Aorta (tissue), 5 donors: ENCODE results near the gene HASPIN. TPM values are rescaled to one million over a fixed set of nuclear protein-coding genes. Genes with fewer than 3 reads are reported as not detected.
A peak's percentile ranks its signal among the peaks of the same experiment; 100 is the strongest.

ENCODE experiments used
- ATAC-seq: fragments of 200-7000 bp; cut with Tn5 transposase; one replicate; pipeline ENCODE4 v1.9.1; 2022; ENCODE audit warnings: moderate library complexity; ENCODE audit not compliant: low FRiP score
- DNase-seq, 2 donors: peaks; one replicate each; pipeline ENCODE4 v3.0.0-alpha.2; 2020
- H3K27ac ChIP-seq, 2 donors: one replicate each; pipeline ENCODE4 v1.5.1; 2013; ENCODE audit warnings: low read length in 2 of 2, mild to moderate bottlenecking in 2 of 2, moderate library complexity in 2 of 2, control low read depth in 1 of 2, inconsistent platforms in 1 of 2, low read depth in 1 of 2
- H3K27me3 ChIP-seq, 2 donors: one replicate each; pipeline ENCODE4 v1.6.1; 2013; ENCODE audit warnings: control low read depth in 1 of 2, low read length in 1 of 2, mild to moderate bottlenecking in 1 of 2, moderate library complexity in 1 of 2; ENCODE audit not compliant: insufficient read depth in 2 of 2, control insufficient read depth in 1 of 2
- H3K36me3 ChIP-seq, 2 donors: one replicate each; pipeline ENCODE4 v1.6.1; 2013; ENCODE audit warnings: control low read depth in 1 of 2, low read length in 1 of 2, mild to moderate bottlenecking in 1 of 2; ENCODE audit not compliant: insufficient read depth in 2 of 2, control insufficient read depth in 1 of 2
- H3K4me1 ChIP-seq, 2 donors: one replicate each; pipeline ENCODE4 v1.6.1; 2013; ENCODE audit warnings: low read length in 2 of 2, control low read depth in 1 of 2, mild to moderate bottlenecking in 1 of 2, moderate library complexity in 1 of 2; ENCODE audit not compliant: insufficient read depth in 2 of 2, control insufficient read depth in 1 of 2
- H3K4me3 ChIP-seq, 2 donors: one replicate each; pipeline ENCODE4 v1.5.1; 2013; ENCODE audit warnings: low read length in 2 of 2, control low read depth in 1 of 2, mild to moderate bottlenecking in 1 of 2
- H3K9me3 ChIP-seq: one replicate; pipeline ENCODE4 v1.6.1; 2013; ENCODE audit warnings: mild to moderate bottlenecking, low read length; ENCODE audit not compliant: control insufficient read depth
- WGBS, 2 donors: extraction: QIAGEN DNeasy Blood & Tissue Kit; methylation state at CpG; one replicate each; pipeline ENCODE4 v1.1.7; 2013; 5-methylcytosine and 5-hydroxymethylcytosine counted together
- intact Hi-C, 2 donors: fragments of 100-400 bp; cut with DNase I; formaldehyde crosslinking; loops; one replicate each; pipeline versions ENCODE4 v1.14.2 to v1.15.0; 2022
- polyA plus RNA-seq, 2 donors: library from polyadenylated mRNA; stranded (reverse); fragments of 200-250 nt; gene quantifications; one replicate each; pipeline ENCODE4 v1.2.3, GENCODE V29; 2013
- total RNA-seq, 2 donors: library from RNA; stranded (reverse); fragmentation: NEBNext Ultra II Directional; extraction: Animal tissue kit (Norgen Biotek cat#: 25700); gene quantifications; one replicate each; pipeline ENCODE4 v1.2.1, GENCODE V29; 2021
- donor health status: healthy with polysubstance abuse.
- donor health status: Bipolar disorder and iron deficiency.
- donor health status: DM: no; HTN: no; CAD: no.
- donor health status: DM: no; HTN: no; CAD: no.
- donor health status: DM: yes; HTN: yes; CAD: no.

Gene HASPIN
- total and polyA plus RNA-seq, 4 donors, result 0.13 to 0.27 TPM; not detected in 2

- H3K4me1 ChIP-seq, result no peaks in the 10 kb centered on the region
- no peak overlapping the region for H3K4me3 ChIP-seq
- no peaks in the 10 kb centered on the region for H3K36me3 ChIP-seq
- no peaks in the 10 kb centered on the region for H3K27me3 ChIP-seq
- ATAC-seq (peak; percentile 75), DNase-seq (no peak)
- H3K27ac ChIP-seq, result no peak overlapping the region
- no peaks in the 10 kb centered on the region for H3K9me3 ChIP-seq
- intact Hi-C loops, result no loop called here
- 31 to 33% methylated on average over 10 of the region's 10 CpGs for WGBS, 2 donors
These were observed 40.6 kb upstream of the HASPIN start for GRCh38 chr17:3683054-3683511.

GRCh38 chr17:3685174-3685573 lies 38.5 kb upstream of the HASPIN start:
- Histone ChIP-seq H3K4me1 (no peaks in the 10 kb centered on the region), H3K36me3 (no peaks in the 10 kb centered on the region), H3K27me3 (no peaks in the 10 kb centered on the region), H3K9me3 (no peaks in the 10 kb centered on the region), H3K27ac (no peak overlapping the region), H3K4me3 (no peak overlapping the region)
- no peak for DNase-seq
- WGBS, 2 donors, result 24 to 26% methylated on average over 9 to 13 of the region's 13 CpGs
- no peak for ATAC-seq
- intact Hi-C loops, result no loop called here

GRCh38 chr17:3688027-3688553 lies 35.6 kb upstream of the HASPIN start:
- Histone ChIP-seq H3K4me1 (no peaks in the 10 kb centered on the region), H3K9me3 (no peaks in the 10 kb centered on the region), H3K27me3 (no peaks in the 10 kb centered on the region), H3K36me3 (no peaks in the 10 kb centered on the region), H3K27ac (no peak overlapping the region), H3K4me3 (no peak overlapping the region)
- WGBS, 2 donors, result 41 to 45% methylated on average over 19 of the region's 19 CpGs
- intact Hi-C loops, result no loop called here
- DNase-seq (no peak), ATAC-seq (peak; percentile 60)

- no peaks in the 10 kb centered on the region for H3K9me3 ChIP-seq
- ATAC-seq (peak; percentile 38), DNase-seq (no peak)
- H3K4me3 ChIP-seq, result no peak overlapping the region
- H3K4me1 ChIP-seq, result no peaks in the 10 kb centered on the region
- no peaks in the 10 kb centered on the region for H3K27me3 ChIP-seq
- intact Hi-C loops, result no loop called here
- 78 to 81% methylated on average over 11 to 14 of the region's 14 CpGs for WGBS, 2 donors
- H3K36me3 ChIP-seq, result no peaks in the 10 kb centered on the region
- no peak overlapping the region for H3K27ac ChIP-seq
These were observed 34.8 kb upstream of the HASPIN start for GRCh38 chr17:3688852-3689261.

GRCh38 chr17:3689262-3690093 lies 34.2 kb upstream of the HASPIN start:
- WGBS, 2 donors, result 88 to 90% methylated on average over 41 to 44 of the region's 44 CpGs
- Histone ChIP-seq H3K4me3 (no peak overlapping the region), H3K27me3 (no peaks in the 10 kb centered on the region), H3K4me1 (no peaks in the 10 kb centered on the region), H3K36me3 (no peaks in the 10 kb centered on the region), H3K27ac (no peak overlapping the region), H3K9me3 (no peaks in the 10 kb centered on the region)
- intact Hi-C loops, result no loop called here
- ATAC-seq (peak; percentile 57), DNase-seq (no peak)

GRCh38 chr17:3690094-3690715 lies 33.5 kb upstream of the HASPIN start:
- Histone ChIP-seq H3K27ac (no peak overlapping the region), H3K27me3 (no peaks in the 10 kb centered on the region), H3K4me1 (no peaks in the 10 kb centered on the region), H3K4me3 (no peak overlapping the region), H3K9me3 (no peaks in the 10 kb centered on the region), H3K36me3 (no peaks in the 10 kb centered on the region)
- no peak for DNase-seq
- peak; percentile 34 for ATAC-seq
- intact Hi-C loops, result no loop called here
- 73 to 81% methylated on average over 21 to 22 of the region's 22 CpGs for WGBS, 2 donors

GRCh38 chr17:3691617-3692067 lies 32.1 kb upstream of the HASPIN start:
- H3K4me1 ChIP-seq, result no peaks in the 10 kb centered on the region
- H3K9me3 ChIP-seq, result no peaks in the 10 kb centered on the region
- H3K27ac ChIP-seq, result no peak overlapping the region
- H3K36me3 ChIP-seq, result no peaks in the 10 kb centered on the region
- DNase-seq (no peak), ATAC-seq (no peak)
- WGBS, 2 donors, result 80% methylated on average over 16 of the region's 16 CpGs
- no peak overlapping the region for H3K4me3 ChIP-seq
- intact Hi-C loops, result no loop called here
- no peaks in the 10 kb centered on the region for H3K27me3 ChIP-seq

- H3K4me3 ChIP-seq, result no peak overlapping the region
- no peak for ATAC-seq
- H3K9me3 ChIP-seq, result no peaks in the 10 kb centered on the region
- whole genome bisulfite sequencing, 2 donors, result 84 to 85% methylated on average over 9 of the region's 9 CpGs
- DNase-seq, result no peak
- no peaks in the 10 kb centered on the region for H3K36me3 ChIP-seq
- no peaks in the 10 kb centered on the region for H3K27me3 ChIP-seq
- intact Hi-C loops, result no loop called here
- H3K27ac ChIP-seq, result no peak overlapping the region
- H3K4me1 ChIP-seq, result no peaks in the 10 kb centered on the region
These were observed 31.4 kb upstream of the HASPIN start for GRCh38 chr17:3692346-3692745.
